ENCODE data around the gene CFLAR.
"Not testable (repeated sequence)": the region's sequence is repeated elsewhere in the genome, so short reads cannot be mapped to it uniquely, and the experiment has no call there.

Gene CFLAR

GRCh38 chr2:201184248-201184647, 68.3 kb downstream of the CFLAR start:
- not testable (repeated sequence) for DNase-seq

GRCh38 chr2:201185863-201186262, 69.9 kb downstream of the CFLAR start:
- no peak for DNase-seq

- DNase-seq = no peak
Observed at GRCh38 chr2:201186982-201187381, 71.0 kb downstream of the CFLAR start.

GRCh38 chr2:201188449-201188848, 72.5 kb downstream of the CFLAR start:
- no peak for DNase-seq

GRCh38 chr2:201191132-201191875, 75.3 kb downstream of the CFLAR start:
- no peak for DNase-seq

GRCh38 chr2:201194097-201194496, 78.1 kb downstream of the CFLAR start:
- no peak for DNase-seq

- DNase-seq = no peak
Observed at GRCh38 chr2:201195331-201195730, 79.4 kb downstream of the CFLAR start.

- DNase-seq = no peak
Observed at GRCh38 chr2:201196003-201196402, 80.0 kb downstream of the CFLAR start.

GRCh38 chr2:201196803-201197202, 80.8 kb downstream of the CFLAR start:
- DNase-seq = no peak

- DNase-seq = no peak
Observed at GRCh38 chr2:201197781-201198180, 81.8 kb downstream of the CFLAR start.

GRCh38 chr2:201199847-201200246, 83.9 kb downstream of the CFLAR start:
- no peak for DNase-seq

GRCh38 chr2:201200345-201200744, 84.4 kb downstream of the CFLAR start:
- DNase-seq = no peak

GRCh38 chr2:201201371-201201770, 85.4 kb downstream of the CFLAR start:
- no peak for DNase-seq

GRCh38 chr2:201203916-201204654, 88.1 kb downstream of the CFLAR start:
- DNase-seq = no peak

- no peak for DNase-seq
Observed at GRCh38 chr2:201204655-201205514, 88.9 kb downstream of the CFLAR start.

GRCh38 chr2:201205515-201205849, 89.5 kb downstream of the CFLAR start:
- no peak for DNase-seq

GRCh38 chr2:201208563-201209252, 92.7 kb downstream of the CFLAR start:
- DNase-seq = no peak

- no peak for DNase-seq
Observed at GRCh38 chr2:201215963-201216362, 100.0 kb downstream of the CFLAR start.

GRCh38 chr2:201216918-201217317, 101.0 kb downstream of the CFLAR start:
- DNase-seq = no peak

- DNase-seq = no peak
Observed at GRCh38 chr2:201218780-201219179, 102.8 kb downstream of the CFLAR start.

- no peak for DNase-seq
Observed at GRCh38 chr2:201219328-201220096, 103.5 kb downstream of the CFLAR start.

- DNase-seq = no peak
Observed at GRCh38 chr2:201220102-201220570, 104.2 kb downstream of the CFLAR start.

Data from NCI-H510A treated with DMSO at 0.1 percent for 48 hours (cell line).